ENCODE measurements around the gene AFF1.

DNA sequence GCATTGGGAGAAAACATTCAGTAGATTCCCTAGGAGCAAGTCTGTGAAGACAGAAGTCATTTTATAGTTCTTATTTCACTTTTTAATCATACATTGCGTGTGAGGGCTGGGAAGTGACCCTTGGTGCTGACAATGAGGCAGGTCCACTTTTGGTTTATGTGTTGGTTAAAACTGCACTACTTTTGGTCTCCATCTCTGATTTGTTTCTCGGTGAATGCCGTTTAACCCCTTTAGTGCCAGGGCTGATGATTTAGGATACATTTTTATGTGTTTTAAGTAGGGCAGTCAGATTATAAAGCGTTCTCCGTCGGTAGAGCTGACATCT lies 110.4 kb downstream of the AFF1 start:
- TF ChIP-seq, protein P1, sequence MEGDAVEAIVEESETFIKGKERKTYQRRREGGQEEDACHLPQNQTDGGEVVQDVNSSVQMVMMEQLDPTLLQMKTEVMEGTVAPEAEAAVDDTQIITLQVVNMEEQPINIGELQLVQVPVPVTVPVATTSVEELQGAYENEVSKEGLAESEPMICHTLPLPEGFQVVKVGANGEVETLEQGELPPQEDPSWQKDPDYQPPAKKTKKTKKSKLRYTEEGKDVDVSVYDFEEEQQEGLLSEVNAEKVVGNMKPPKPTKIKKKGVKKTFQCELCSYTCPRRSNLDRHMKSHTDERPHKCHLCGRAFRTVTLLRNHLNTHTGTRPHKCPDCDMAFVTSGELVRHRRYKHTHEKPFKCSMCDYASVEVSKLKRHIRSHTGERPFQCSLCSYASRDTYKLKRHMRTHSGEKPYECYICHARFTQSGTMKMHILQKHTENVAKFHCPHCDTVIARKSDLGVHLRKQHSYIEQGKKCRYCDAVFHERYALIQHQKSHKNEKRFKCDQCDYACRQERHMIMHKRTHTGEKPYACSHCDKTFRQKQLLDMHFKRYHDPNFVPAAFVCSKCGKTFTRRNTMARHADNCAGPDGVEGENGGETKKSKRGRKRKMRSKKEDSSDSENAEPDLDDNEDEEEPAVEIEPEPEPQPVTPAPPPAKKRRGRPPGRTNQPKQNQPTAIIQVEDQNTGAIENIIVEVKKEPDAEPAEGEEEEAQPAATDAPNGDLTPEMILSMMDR (IDR thresholded peaks at IDR 0.05) = no peak
- TF ChIP-seq POLR2A (IDR thresholded peaks at IDR 0.05) (no peak), EP300 (IDR thresholded peaks at IDR 0.05) (no peak)
